ENCODE data around the gene AHCYL2.

Gene AHCYL2

GRCh38 chr7:129311429-129311828, 86.6 kb downstream of the AHCYL2 start:
- no peak overlapping the region for H3K4me3 ChIP-seq (ENCODE audit: low read depth, low read length)
- DNase-seq (ENCODE audit: low read depth): no peak
- TF ChIP-seq CTCF (IDR thresholded peaks at IDR 0.05; ENCODE audit: insufficient read depth, low read depth, low read length, missing control alignments): no peak

GRCh38 chr7:129313282-129313681, 88.5 kb downstream of the AHCYL2 start:
- DNase-seq (ENCODE audit: low read depth): no peak
- no peak overlapping the region for H3K4me3 ChIP-seq (ENCODE audit: low read depth, low read length)
- TF ChIP-seq CTCF (IDR thresholded peaks at IDR 0.05; ENCODE audit: insufficient read depth, low read depth, low read length, missing control alignments): no peak

- no peak for TF ChIP-seq CTCF (IDR thresholded peaks at IDR 0.05; ENCODE audit: insufficient read depth, low read depth, low read length, missing control alignments)
- no peak for DNase-seq (ENCODE audit: low read depth)
These were observed 91.1 kb downstream of the AHCYL2 start for GRCh38 chr7:129315960-129316359.

GRCh38 chr7:129317450-129317849, 92.6 kb downstream of the AHCYL2 start:
- TF ChIP-seq CTCF (IDR thresholded peaks at IDR 0.05; ENCODE audit: insufficient read depth, low read depth, low read length, missing control alignments): no peak
- DNase-seq (ENCODE audit: low read depth): no peak
- H3K4me3 ChIP-seq (ENCODE audit: low read depth, low read length): no peak overlapping the region

More at GRCh38 chr7:129315960-129316359, 91.1 kb downstream of the AHCYL2 start:
- no peak overlapping the region for H3K4me3 ChIP-seq (ENCODE audit: low read depth, low read length)

GRCh38 chr7:129327076-129327475, 102.2 kb downstream of the AHCYL2 start:
- no peak for DNase-seq (ENCODE audit: low read depth)
- no peak overlapping the region for H3K4me3 ChIP-seq (ENCODE audit: low read depth, low read length)
- TF ChIP-seq CTCF (IDR thresholded peaks at IDR 0.05; ENCODE audit: insufficient read depth, low read depth, low read length, missing control alignments): no peak

GRCh38 chr7:129332254-129333035, 107.6 kb downstream of the AHCYL2 start:
- TF ChIP-seq CTCF (IDR thresholded peaks at IDR 0.05; ENCODE audit: insufficient read depth, low read depth, low read length, missing control alignments): no peak
- DNase-seq (ENCODE audit: low read depth): no peak
- H3K4me3 ChIP-seq (ENCODE audit: low read depth, low read length): no peak overlapping the region

GRCh38 chr7:129334473-129334872, 109.6 kb downstream of the AHCYL2 start:
- H3K4me3 ChIP-seq (ENCODE audit: low read depth, low read length): no peak overlapping the region
- no peak for DNase-seq (ENCODE audit: low read depth)
- TF ChIP-seq CTCF (IDR thresholded peaks at IDR 0.05; ENCODE audit: insufficient read depth, low read depth, low read length, missing control alignments): no peak

Measured in GM12865 (cell line).